Skeletal muscle tissue (tissue), 4 donors: ENCODE measurements around the gene APOBR. TPM values are rescaled to one million over a fixed set of nuclear protein-coding genes. Genes with fewer than 3 reads are reported as not detected.

Source experiments
- H3K27ac ChIP-seq: one replicate; pipeline ENCODE4 v1.7.0; 2013; ENCODE audit warnings: mild to moderate bottlenecking, low read depth, low read length, inconsistent platforms
- H3K27me3 ChIP-seq, 3 donors: one replicate each; pipeline ENCODE4 v1.7.0; 2013; ENCODE audit warnings: low read length in 3 of 3; ENCODE audit not compliant: control insufficient read depth in 3 of 3, insufficient read depth in 3 of 3
- H3K36me3 ChIP-seq, 3 donors: one replicate each; pipeline ENCODE4 v1.7.0; 2013; ENCODE audit warnings: low read length in 3 of 3; ENCODE audit not compliant: control insufficient read depth in 3 of 3, insufficient read depth in 3 of 3
- H3K4me1 ChIP-seq, 3 donors: one replicate each; pipeline ENCODE4 v1.7.0; 2013; ENCODE audit warnings: low read length in 3 of 3, mild to moderate bottlenecking in 3 of 3; ENCODE audit not compliant: control insufficient read depth in 3 of 3, insufficient read depth in 3 of 3
- H3K4me3 ChIP-seq, 3 donors: one replicate each; pipeline ENCODE4 v1.7.0; 2013; ENCODE audit warnings: low read length in 3 of 3
- H3K9ac ChIP-seq, 3 donors: one replicate each; pipeline ENCODE4 v1.7.0; 2013; ENCODE audit warnings: low read length in 3 of 3, mild to moderate bottlenecking in 3 of 3, moderate library complexity in 2 of 3, low read depth in 1 of 3
- H3K9me3 ChIP-seq, 3 donors: one replicate each; pipeline ENCODE4 v1.7.0; 2013; ENCODE audit warnings: low read length in 3 of 3; ENCODE audit not compliant: control insufficient read depth in 3 of 3
- total RNA-seq: library from RNA; depleted of rRNA; stranded (reverse); fragments of >200 nt; gene quantifications from one replicate; pipeline ENCODE4 v1.2.3, GENCODE V29; 2014
- donor health status: Osteomylitis.

The APOBR gene
- total RNA-seq, 1 donor from 2014 or later: under 0.01 TPM

GRCh38 chr16:28486266-28486665, 8.2 kb upstream of the APOBR start:
- H3K27ac ChIP-seq: no peak overlapping the region
- no peak overlapping the region for H3K4me3 ChIP-seq
- H3K36me3 ChIP-seq: peaks cover 38 to 44% (median 38%) of the 10 kb centered on the region in 3 donors

DNA sequence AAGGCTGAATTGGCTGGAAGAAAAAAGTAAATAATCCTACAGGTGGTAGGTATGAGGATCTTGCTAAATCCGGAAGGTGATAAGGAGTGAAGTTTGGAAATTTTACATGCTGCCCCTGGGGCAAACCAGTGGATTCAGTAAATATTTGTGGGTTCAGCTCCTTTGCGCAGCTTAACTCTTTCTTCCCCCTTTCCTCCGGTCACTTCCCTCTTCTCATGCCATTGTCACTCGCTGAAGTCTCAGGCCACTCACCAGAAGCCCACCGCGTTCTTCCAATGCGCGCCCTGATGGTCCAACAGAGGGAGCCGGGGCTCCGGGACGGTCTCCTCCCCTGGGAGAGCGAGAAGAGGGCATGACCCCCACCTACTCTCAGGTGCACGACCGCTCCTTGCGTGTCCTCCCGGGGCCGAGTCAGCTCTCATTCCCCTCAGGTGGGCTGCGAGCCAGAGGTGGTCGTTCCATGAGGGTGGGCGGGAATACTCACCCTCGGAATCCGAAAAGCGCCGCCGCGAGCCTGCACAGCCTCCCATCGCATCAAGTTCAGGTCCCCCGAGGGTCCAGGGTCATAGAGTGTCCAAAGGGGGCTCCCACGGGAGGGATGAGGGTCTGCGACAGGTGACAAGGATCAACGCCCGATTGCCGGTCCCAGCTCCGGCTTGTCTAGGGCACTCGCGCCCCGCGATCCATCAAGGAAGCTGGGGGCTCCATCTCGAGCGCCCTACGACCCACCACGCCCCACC, 3.0 kb upstream of the APOBR start:
- H3K36me3 ChIP-seq: peaks cover 19 to 21% (median 19%) of the 10 kb centered on the region in 3 donors
- peak overlapping the region; percentile 95 for H3K27ac ChIP-seq
- peaks cover 0 to 2% (median 0%) of the 10 kb centered on the region in 3 donors for H3K27me3 ChIP-seq
- peaks cover 2 to 5% (median 3%) of the 10 kb centered on the region in 3 donors for H3K4me1 ChIP-seq
- H3K4me3 ChIP-seq: peak overlapping the region; percentile 93 to 98 (median 98)
- peak overlapping the region; percentile 92 to 97 (median 92) for H3K9ac ChIP-seq
- H3K9me3 ChIP-seq: no peaks in the 10 kb centered on the region

More at GRCh38 chr16:28486266-28486665, 8.2 kb upstream of the APOBR start:
- H3K4me1 ChIP-seq: peaks cover 1 to 2% (median 2%) of the 10 kb centered on the region in 3 donors
- H3K27me3 ChIP-seq: no peaks in the 10 kb centered on the region
- H3K9ac ChIP-seq: no peak overlapping the region
- H3K9me3 ChIP-seq: no peaks in the 10 kb centered on the region

- Histone ChIP-seq H3K36me3 (peaks cover 16 to 18% (median 18%) of the 10 kb centered on the region in 3 donors), H3K9ac (peak within 1 kb of the TSS; percentile 92 to 97 (median 92)), H3K4me1 (peaks cover 2 to 5% (median 3%) of the 10 kb centered on the region in 3 donors), H3K27ac (peak within 1 kb of the TSS; percentile 95), H3K9me3 (no peaks in the 10 kb centered on the region), H3K27me3 (peaks cover 0 to 4% (median 2%) of the 10 kb centered on the region in 3 donors), H3K4me3 (peak within 1 kb of the TSS; percentile 93 to 98 (median 98))
Measured at GRCh38 chr16:28491970-28492474, 2.4 kb upstream of the APOBR start, which contains the start of gene CLN3. CLN3 (minus strand) TSS chr16:28492074; CDS start chr16:28491759, 315 bp downstream.

DNA sequence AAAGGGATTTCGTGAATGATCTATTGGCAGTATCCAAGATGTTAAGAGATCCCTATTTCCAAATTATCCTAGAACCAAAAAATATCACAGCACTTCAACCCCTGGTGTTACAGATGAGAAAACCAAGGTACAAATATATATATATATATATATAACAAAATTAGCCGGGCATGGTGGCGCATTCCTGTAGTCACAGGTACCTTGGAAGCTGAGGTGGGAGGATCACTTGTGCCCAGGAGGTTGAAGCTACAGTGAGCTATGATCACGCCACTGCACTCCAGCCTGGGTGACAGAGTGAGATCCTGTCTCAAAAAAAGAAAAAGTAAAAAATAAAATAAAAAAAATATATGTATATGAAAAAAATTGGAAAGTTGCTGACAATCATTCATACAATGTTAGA, 1.9 kb upstream of the APOBR start:
- H3K36me3 ChIP-seq: peaks cover 11 to 13% (median 13%) of the 10 kb centered on the region in 3 donors
- peak overlapping the region; percentile 95 for H3K27ac ChIP-seq
- peak overlapping the region; percentile 93 to 98 (median 98) for H3K4me3 ChIP-seq
- H3K9ac ChIP-seq: peak overlapping the region; percentile 92 to 97 (median 92)
- peaks cover 2 to 5% (median 3%) of the 10 kb centered on the region in 3 donors for H3K4me1 ChIP-seq
- H3K9me3 ChIP-seq: no peaks in the 10 kb centered on the region
- H3K27me3 ChIP-seq: peaks cover 0 to 5% (median 2%) of the 10 kb centered on the region in 3 donors

DNA sequence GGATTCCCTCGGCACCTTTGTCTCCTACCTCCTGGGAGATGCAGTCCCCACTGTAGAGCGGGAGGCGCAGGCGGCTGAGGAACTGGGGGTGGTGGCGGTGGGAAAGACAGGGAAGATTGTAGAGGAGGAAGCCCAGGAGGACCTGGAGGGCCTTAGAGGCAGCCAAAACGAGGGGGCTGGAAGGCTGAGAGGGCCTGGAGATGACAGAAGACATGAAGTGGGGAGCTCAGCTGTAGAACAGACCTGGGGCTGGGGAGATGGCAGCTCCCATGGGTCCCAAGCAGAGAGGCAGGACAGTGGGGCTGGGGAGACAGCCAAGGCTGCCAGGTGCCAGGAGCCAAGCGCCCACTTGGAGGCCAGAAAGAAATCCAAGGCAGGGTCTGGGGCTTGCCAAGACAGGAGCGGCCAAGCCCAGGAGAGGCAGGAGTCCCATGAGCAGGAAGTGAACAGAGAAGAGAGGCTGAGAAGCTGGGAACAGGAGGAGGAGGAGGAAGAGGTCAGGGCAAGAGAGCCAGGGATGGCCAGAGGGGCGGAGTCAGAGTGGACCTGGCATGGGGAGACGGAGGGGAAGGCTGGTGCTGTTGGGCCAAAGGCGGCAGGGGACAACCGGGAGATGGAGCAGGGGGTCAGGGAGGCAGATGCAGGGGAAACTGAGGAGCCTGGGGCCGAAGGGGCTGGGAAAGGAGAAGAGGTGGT, 803 bp downstream of the APOBR start:
- Histone ChIP-seq H3K27ac (no peak overlapping the region), H3K36me3 (no peaks in the 10 kb centered on the region)

DNA sequence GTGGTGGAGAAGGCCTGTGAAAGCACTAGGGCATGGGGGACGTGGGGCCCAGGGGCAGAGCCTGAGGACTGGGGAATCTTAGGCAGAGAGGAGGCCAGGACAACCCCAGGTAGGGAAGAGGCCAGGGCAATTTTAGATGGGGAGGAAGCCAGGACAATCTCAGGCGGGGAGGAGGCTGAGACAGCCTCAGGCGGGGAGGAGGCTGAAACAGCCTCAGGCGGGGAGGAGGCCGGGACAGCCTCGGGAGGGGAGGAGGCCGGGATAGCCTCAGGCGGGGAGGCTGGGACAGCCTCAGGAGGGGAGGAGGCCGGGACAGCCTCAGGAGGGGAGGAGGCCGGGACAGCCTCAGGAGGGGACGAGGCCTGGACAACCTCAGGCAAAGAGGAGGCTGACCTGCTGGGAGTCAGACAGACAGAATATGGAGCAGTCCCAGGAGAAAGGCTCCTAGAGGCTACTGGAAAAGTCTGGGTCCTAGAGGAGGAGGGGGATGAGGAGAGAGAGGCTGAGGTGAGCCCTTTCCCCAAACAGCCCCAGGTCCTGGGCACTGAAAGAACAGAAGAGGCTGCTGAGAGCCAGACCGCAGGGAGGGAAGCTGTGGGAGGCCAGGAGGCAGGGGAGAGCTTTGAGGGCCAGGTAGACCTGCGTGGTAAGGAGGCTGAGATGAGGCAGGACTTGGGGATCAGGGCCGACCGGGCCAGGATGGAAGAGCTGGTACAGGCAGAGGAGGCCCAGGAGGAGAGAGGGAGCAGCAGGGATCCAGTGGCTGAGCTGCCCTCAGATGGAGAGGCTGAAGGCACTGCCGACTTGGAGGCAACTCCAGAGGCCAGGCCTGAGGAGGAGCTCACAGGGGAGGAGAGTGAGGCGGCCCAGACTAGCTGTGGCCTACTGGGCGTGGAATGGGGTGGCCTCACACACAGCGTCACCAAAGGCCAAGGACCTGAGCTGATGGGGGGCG, 1.6 kb downstream of the APOBR start:
- no peak overlapping the region for H3K27ac ChIP-seq
- peaks cover 0 to 8% (median 2%) of the 10 kb centered on the region in 3 donors for H3K27me3 ChIP-seq
- H3K9me3 ChIP-seq: no peaks in the 10 kb centered on the region
- no peak overlapping the region for H3K9ac ChIP-seq
- H3K4me1 ChIP-seq: peaks cover 2 to 4% (median 3%) of the 10 kb centered on the region in 3 donors
- H3K4me3 ChIP-seq: no peak overlapping the region
- no peaks in the 10 kb centered on the region for H3K36me3 ChIP-seq

More for the DNA sequence above, 803 bp downstream of the APOBR start:
- Histone ChIP-seq H3K4me1 (peaks cover 2 to 5% (median 3%) of the 10 kb centered on the region in 3 donors), H3K9ac (peak overlapping the region in 1 of 3 donors; percentile 2), H3K9me3 (no peaks in the 10 kb centered on the region), H3K27me3 (peaks cover 0 to 8% (median 2%) of the 10 kb centered on the region in 3 donors), H3K4me3 (no peak overlapping the region)

GRCh38 chr16:28496844-28497243, 2.4 kb downstream of the APOBR start:
- peaks cover 0 to 8% (median 2%) of the 10 kb centered on the region in 3 donors for H3K27me3 ChIP-seq
- H3K4me3 ChIP-seq: no peak overlapping the region
- no peaks in the 10 kb centered on the region for H3K4me1 ChIP-seq
- no peaks in the 10 kb centered on the region for H3K36me3 ChIP-seq
- H3K27ac ChIP-seq: no peak overlapping the region
- no peak overlapping the region for H3K9ac ChIP-seq
- H3K9me3 ChIP-seq: no peaks in the 10 kb centered on the region

DNA sequence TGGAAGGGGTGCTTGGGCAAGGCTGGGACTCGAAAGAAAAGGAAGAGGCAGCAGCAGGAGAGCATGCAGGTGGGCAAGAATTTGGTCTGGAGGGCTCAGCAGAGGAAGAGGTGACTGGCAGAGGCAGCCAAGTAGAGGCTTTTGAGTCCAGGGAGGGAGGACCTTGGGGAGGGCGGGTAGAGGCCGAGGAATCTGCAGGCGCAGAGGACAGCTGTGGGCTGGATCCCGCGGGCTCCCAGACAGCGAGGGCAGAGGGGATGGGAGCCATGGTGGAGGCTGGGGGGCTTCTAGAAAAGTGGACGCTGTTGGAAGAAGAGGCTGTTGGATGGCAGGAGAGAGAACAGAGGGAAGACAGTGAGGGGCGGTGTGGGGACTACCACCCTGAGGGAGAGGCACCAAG, 2.9 kb downstream of the APOBR start:
- Histone ChIP-seq H3K4me3 (no peak overlapping the region), H3K9ac (no peak overlapping the region), H3K27ac (no peak overlapping the region), H3K9me3 (no peaks in the 10 kb centered on the region), H3K4me1 (no peaks in the 10 kb centered on the region), H3K36me3 (no peaks in the 10 kb centered on the region), H3K27me3 (peaks cover 0 to 12% (median 5%) of the 10 kb centered on the region in 3 donors)
